HEK293 (cell line): Measurements from ENCODE around the gene AK6.

ENCODE experiments used
- EGR2 ChIP-seq: fragments of 450-650 bp; formaldehyde crosslinking; IDR thresholded peaks from 2 replicates; pipeline ENCODE4 v1.5.1; 2016; ENCODE audit warnings: low read depth, missing biosample characterization, missing genetic modification characterization
- HOXD13 ChIP-seq: sonication (generic); formaldehyde crosslinking; IDR thresholded peaks from 2 replicates; pipeline ENCODE4 v1.8.0; 2022; ENCODE audit warnings: missing genetic modification reagents, borderline replicate concordance
- KLF16 ChIP-seq: fragments of 450-650 bp; formaldehyde crosslinking; IDR thresholded peaks from 2 replicates; pipeline ENCODE4 v1.5.1; 2017; ENCODE audit warnings: missing biosample characterization, missing genetic modification characterization
- MEIS1 ChIP-seq: sonication (generic); formaldehyde crosslinking; IDR thresholded peaks from 2 replicates; pipeline ENCODE4 v1.8.1; 2022; ENCODE audit warnings: missing genetic modification reagents, mild to moderate bottlenecking, borderline replicate concordance
- MYNN ChIP-seq: fragments of 450-650 bp; formaldehyde crosslinking; IDR thresholded peaks from 2 replicates; pipeline ENCODE4 v1.5.1; 2016; ENCODE audit warnings: missing biosample characterization, missing genetic modification characterization, borderline replicate concordance
- OSR2 ChIP-seq: fragments of 450-650 bp; formaldehyde crosslinking; IDR thresholded peaks from 2 replicates; pipeline ENCODE4 v1.5.1; 2016; ENCODE audit warnings: missing biosample characterization, missing genetic modification characterization
- TCF7L2 ChIP-seq: IDR thresholded peaks from 2 replicates; pipeline ENCODE4 v1.6.1; 2011; ENCODE audit warnings: low read depth, mild to moderate bottlenecking, inconsistent platforms, low read length, moderate library complexity, borderline replicate concordance
- ZBTB17 ChIP-seq: fragments of 450-650 bp; formaldehyde crosslinking; IDR thresholded peaks from 2 replicates; pipeline ENCODE4 v1.5.1; 2016; ENCODE audit warnings: missing biosample characterization, missing genetic modification characterization
- ZFP3 ChIP-seq: fragments of 450-650 bp; formaldehyde crosslinking; IDR thresholded peaks from 2 replicates; pipeline ENCODE4 v1.5.1; 2016; ENCODE audit warnings: low read depth, missing biosample characterization, missing genetic modification characterization
- ZFP37 ChIP-seq: fragments of 450-650 bp; formaldehyde crosslinking; IDR thresholded peaks from 2 replicates; pipeline ENCODE4 v1.5.1; 2016; ENCODE audit warnings: missing biosample characterization, missing genetic modification characterization
- ZFP41 ChIP-seq: fragments of 450-650 bp; formaldehyde crosslinking; IDR thresholded peaks from 2 replicates; pipeline ENCODE4 v1.5.1; 2016; ENCODE audit warnings: missing biosample characterization, missing genetic modification characterization, borderline replicate concordance
- ZNF155 ChIP-seq: fragments of 450-650 bp; formaldehyde crosslinking; IDR thresholded peaks from 2 replicates; pipeline ENCODE4 v1.5.1; 2016; ENCODE audit warnings: missing biosample characterization, missing genetic modification characterization
- ZNF2 ChIP-seq: fragments of 450-650 bp; formaldehyde crosslinking; IDR thresholded peaks from 2 replicates; pipeline ENCODE4 v1.5.1; 2016; ENCODE audit warnings: missing biosample characterization, missing genetic modification characterization
- ZNF202 ChIP-seq: fragments of 450-650 bp; formaldehyde crosslinking; IDR thresholded peaks from 2 replicates; pipeline ENCODE4 v1.5.1; 2016; ENCODE audit warnings: missing biosample characterization, missing genetic modification characterization, borderline replicate concordance
- ZNF239 ChIP-seq: fragments of 450-650 bp; formaldehyde crosslinking; IDR thresholded peaks from 2 replicates; pipeline ENCODE4 v1.5.1; 2016; ENCODE audit warnings: missing biosample characterization, missing genetic modification characterization
- ZNF366 ChIP-seq: fragments of 450-650 bp; formaldehyde crosslinking; conservative IDR thresholded peaks from 2 replicates; pipeline ENCODE4 v1.5.1; 2016; ENCODE audit warnings: missing biosample characterization, missing genetic modification characterization
- ZNF37A ChIP-seq: fragments of 450-650 bp; IDR thresholded peaks from 2 replicates; pipeline ENCODE4 v1.5.1; 2018; ENCODE audit warnings: missing biosample characterization, missing genetic modification characterization
- ZNF391 ChIP-seq: fragments of 450-650 bp; formaldehyde crosslinking; IDR thresholded peaks from 2 replicates; pipeline ENCODE4 v1.5.1; 2016; ENCODE audit warnings: low read depth, missing biosample characterization, missing genetic modification characterization, borderline replicate concordance
- ZNF48 ChIP-seq: fragments of 450-650 bp; formaldehyde crosslinking; IDR thresholded peaks from 2 replicates; pipeline ENCODE4 v1.5.1; 2016; ENCODE audit warnings: missing biosample characterization, missing genetic modification characterization
- ZNF530 ChIP-seq: fragments of 450-650 bp; formaldehyde crosslinking; IDR thresholded peaks from 2 replicates; pipeline ENCODE4 v1.5.1; 2016; ENCODE audit warnings: low read depth, missing biosample characterization, missing genetic modification characterization
- ZNF549 ChIP-seq: fragments of 450-650 bp; IDR thresholded peaks from 2 replicates; pipeline ENCODE4 v1.5.1; 2018; ENCODE audit warnings: missing biosample characterization, missing genetic modification characterization, mild to moderate bottlenecking, inconsistent platforms, moderate library complexity
- ZNF654 ChIP-seq: fragments of 450-650 bp; formaldehyde crosslinking; IDR thresholded peaks from 2 replicates; pipeline ENCODE4 v1.5.1; 2016; ENCODE audit warnings: low read depth, missing biosample characterization, missing genetic modification characterization
- ZNF658 ChIP-seq: fragments of 450-650 bp; formaldehyde crosslinking; IDR thresholded peaks from 2 replicates; pipeline ENCODE4; 2016; ENCODE audit warnings: missing biosample characterization, missing genetic modification characterization
- ZNF664 ChIP-seq: fragments of 450-650 bp; formaldehyde crosslinking; IDR thresholded peaks from 2 replicates; pipeline ENCODE4 v1.5.1; 2016; ENCODE audit warnings: missing biosample characterization, missing genetic modification characterization
- ZNF785 ChIP-seq: fragments of 450-650 bp; formaldehyde crosslinking; IDR thresholded peaks from 2 replicates; pipeline ENCODE4 v1.5.1; 2016; ENCODE audit warnings: missing biosample characterization, missing genetic modification characterization
- ZNF791 ChIP-seq: fragments of 450-650 bp; formaldehyde crosslinking; IDR thresholded peaks from 2 replicates; pipeline ENCODE4 v1.5.1; 2016; ENCODE audit warnings: missing biosample characterization, missing genetic modification characterization
- TF ChIP-seq, protein P1 (sequence below): IDR thresholded peaks from 2 replicates; pipeline ENCODE4 v1.6.1; 2011; ENCODE audit warnings: mild to moderate bottlenecking, low read depth, low read length, borderline replicate concordance
- TF ChIP-seq, protein P2 (sequence below): fragments of 450-650 bp; formaldehyde crosslinking; IDR thresholded peaks from 2 replicates; pipeline ENCODE4 v1.5.1; 2016; ENCODE audit warnings: missing biosample characterization, missing genetic modification characterization, borderline replicate concordance
- TF ChIP-seq, protein P3 (sequence below): fragments of 450-650 bp; formaldehyde crosslinking; conservative IDR thresholded peaks from 2 replicates; pipeline ENCODE4 v1.5.1; 2016; ENCODE audit warnings: low read depth, missing biosample characterization, missing genetic modification characterization
- TF ChIP-seq, protein P4 (sequence below): fragments of 450-650 bp; formaldehyde crosslinking; IDR thresholded peaks from 2 replicates; pipeline ENCODE4 v1.5.1; 2016; ENCODE audit warnings: missing biosample characterization, missing genetic modification characterization
- TF ChIP-seq, protein P5 (sequence below): fragments of 450-650 bp; formaldehyde crosslinking; IDR thresholded peaks from 2 replicates; pipeline ENCODE4 v1.5.1; 2016; ENCODE audit warnings: missing biosample characterization, missing genetic modification characterization

Gene AK6

DNA sequence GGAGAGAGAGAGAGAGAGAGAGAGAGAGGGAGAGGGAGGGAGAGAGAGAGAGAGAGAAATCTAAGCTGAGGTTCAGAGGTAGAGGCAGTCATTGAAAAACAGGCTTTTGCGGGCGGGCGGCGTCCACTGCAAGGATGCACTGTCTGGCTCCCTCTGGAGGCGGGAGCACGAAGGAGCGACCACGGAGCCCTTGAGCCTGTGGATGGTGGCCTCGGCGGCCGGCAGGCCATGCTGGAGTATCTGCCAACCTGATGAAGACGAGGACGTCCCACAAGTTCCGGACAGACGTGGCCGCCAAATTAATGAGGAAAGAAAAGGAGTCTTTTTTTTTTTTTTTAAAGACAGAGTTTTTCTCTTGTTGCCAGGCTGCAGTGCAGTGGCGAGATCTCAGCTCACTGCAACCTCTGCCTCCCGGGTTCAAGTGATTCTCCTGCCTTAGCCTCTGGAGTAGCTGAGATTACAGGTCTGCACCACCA lies 34.5 kb downstream of the AK6 start (continued):
- TF ChIP-seq, protein P1, sequence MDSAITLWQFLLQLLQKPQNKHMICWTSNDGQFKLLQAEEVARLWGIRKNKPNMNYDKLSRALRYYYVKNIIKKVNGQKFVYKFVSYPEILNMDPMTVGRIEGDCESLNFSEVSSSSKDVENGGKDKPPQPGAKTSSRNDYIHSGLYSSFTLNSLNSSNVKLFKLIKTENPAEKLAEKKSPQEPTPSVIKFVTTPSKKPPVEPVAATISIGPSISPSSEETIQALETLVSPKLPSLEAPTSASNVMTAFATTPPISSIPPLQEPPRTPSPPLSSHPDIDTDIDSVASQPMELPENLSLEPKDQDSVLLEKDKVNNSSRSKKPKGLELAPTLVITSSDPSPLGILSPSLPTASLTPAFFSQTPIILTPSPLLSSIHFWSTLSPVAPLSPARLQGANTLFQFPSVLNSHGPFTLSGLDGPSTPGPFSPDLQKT: no peak
- TF ChIP-seq ZNF664 (tag by site-specific recombination) (no peak), MEIS1 (CRISPR knock-in tag) (no peak), ZNF37A (tag by site-specific recombination) (no peak), ZNF202 (tag by site-specific recombination) (no peak), ZNF366 (tag by site-specific recombination) (peak; percentile 82), ZNF239 (no peak), ZNF658 (tag by site-specific recombination) (no peak), ZNF785 (tag by site-specific recombination) (no peak), ZFP37 (tag by site-specific recombination) (no peak), ZFP41 (tag by site-specific recombination) (no peak), ZFP3 (tag by site-specific recombination) (no peak), ZNF549 (tag by site-specific recombination) (no peak), ZNF391 (no peak), ZNF2 (tag by site-specific recombination) (no peak), ZNF530 (tag by site-specific recombination) (no peak), MYNN (no peak), ZNF791 (tag by site-specific recombination) (no peak), ZNF654 (tag by site-specific recombination) (peak; percentile 55), HOXD13 (CRISPR knock-in tag) (no peak), ZBTB17 (tag by site-specific recombination) (peak; percentile 28; the same call in 1 of the 2 replicates), OSR2 (no peak), TCF7L2 (no peak), ZNF155 (no peak), EGR2 (tag by site-specific recombination) (no peak), ZNF48 (tag by site-specific recombination) (no peak), KLF16 (tag by site-specific recombination) (no peak)
- TF ChIP-seq, protein P2, sequence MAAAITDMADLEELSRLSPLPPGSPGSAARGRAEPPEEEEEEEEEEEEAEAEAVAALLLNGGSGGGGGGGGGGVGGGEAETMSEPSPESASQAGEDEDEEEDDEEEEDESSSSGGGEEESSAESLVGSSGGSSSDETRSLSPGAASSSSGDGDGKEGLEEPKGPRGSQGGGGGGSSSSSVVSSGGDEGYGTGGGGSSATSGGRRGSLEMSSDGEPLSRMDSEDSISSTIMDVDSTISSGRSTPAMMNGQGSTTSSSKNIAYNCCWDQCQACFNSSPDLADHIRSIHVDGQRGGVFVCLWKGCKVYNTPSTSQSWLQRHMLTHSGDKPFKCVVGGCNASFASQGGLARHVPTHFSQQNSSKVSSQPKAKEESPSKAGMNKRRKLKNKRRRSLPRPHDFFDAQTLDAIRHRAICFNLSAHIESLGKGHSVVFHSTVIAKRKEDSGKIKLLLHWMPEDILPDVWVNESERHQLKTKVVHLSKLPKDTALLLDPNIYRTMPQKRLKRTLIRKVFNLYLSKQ (tag by site-specific recombination): no peak
- TF ChIP-seq, protein P3, sequence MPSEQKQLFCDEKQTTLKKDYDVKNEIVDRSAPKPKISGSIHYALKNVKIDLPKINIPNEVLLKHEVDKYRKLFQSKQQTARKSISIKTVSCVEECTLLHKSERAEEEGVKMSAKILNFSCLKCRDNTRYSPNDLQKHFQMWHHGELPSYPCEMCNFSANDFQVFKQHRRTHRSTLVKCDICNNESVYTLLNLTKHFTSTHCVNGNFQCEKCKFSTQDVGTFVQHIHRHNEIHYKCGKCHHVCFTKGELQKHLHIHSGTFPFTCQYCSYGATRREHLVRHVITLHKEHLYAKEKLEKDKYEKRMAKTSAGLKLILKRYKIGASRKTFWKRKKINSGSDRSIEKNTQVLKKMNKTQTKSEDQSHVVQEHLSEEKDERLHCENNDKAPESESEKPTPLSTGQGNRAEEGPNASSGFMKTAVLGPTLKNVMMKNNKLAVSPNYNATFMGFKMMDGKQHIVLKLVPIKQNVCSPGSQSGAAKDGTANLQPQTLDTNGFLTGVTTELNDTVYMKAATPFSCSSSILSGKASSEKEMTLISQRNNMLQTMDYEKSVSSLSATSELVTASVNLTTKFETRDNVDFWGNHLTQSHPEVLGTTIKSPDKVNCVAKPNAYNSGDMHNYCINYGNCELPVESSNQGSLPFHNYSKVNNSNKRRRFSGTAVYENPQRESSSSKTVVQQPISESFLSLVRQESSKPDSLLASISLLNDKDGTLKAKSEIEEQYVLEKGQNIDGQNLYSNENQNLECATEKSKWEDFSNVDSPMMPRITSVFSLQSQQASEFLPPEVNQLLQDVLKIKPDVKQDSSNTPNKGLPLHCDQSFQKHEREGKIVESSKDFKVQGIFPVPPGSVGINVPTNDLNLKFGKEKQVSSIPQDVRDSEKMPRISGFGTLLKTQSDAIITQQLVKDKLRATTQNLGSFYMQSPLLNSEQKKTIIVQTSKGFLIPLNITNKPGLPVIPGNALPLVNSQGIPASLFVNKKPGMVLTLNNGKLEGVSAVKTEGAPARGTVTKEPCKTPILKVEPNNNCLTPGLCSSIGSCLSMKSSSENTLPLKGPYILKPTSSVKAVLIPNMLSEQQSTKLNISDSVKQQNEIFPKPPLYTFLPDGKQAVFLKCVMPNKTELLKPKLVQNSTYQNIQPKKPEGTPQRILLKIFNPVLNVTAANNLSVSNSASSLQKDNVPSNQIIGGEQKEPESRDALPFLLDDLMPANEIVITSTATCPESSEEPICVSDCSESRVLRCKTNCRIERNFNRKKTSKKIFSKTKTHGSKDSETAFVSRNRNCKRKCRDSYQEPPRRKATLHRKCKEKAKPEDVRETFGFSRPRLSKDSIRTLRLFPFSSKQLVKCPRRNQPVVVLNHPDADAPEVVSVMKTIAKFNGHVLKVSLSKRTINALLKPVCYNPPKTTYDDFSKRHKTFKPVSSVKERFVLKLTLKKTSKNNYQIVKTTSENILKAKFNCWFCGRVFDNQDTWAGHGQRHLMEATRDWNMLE (tag by site-specific recombination): no peak
- TF ChIP-seq, protein P4, sequence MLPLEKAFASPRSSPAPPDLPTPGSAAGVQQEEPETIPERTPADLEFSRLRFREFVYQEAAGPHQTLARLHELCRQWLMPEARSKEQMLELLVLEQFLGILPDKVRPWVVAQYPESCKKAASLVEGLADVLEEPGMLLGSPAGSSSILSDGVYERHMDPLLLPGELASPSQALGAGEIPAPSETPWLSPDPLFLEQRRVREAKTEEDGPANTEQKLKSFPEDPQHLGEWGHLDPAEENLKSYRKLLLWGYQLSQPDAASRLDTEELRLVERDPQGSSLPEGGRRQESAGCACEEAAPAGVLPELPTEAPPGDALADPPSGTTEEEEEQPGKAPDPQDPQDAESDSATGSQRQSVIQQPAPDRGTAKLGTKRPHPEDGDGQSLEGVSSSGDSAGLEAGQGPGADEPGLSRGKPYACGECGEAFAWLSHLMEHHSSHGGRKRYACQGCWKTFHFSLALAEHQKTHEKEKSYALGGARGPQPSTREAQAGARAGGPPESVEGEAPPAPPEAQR (tag by site-specific recombination): no peak
- TF ChIP-seq, protein P5, sequence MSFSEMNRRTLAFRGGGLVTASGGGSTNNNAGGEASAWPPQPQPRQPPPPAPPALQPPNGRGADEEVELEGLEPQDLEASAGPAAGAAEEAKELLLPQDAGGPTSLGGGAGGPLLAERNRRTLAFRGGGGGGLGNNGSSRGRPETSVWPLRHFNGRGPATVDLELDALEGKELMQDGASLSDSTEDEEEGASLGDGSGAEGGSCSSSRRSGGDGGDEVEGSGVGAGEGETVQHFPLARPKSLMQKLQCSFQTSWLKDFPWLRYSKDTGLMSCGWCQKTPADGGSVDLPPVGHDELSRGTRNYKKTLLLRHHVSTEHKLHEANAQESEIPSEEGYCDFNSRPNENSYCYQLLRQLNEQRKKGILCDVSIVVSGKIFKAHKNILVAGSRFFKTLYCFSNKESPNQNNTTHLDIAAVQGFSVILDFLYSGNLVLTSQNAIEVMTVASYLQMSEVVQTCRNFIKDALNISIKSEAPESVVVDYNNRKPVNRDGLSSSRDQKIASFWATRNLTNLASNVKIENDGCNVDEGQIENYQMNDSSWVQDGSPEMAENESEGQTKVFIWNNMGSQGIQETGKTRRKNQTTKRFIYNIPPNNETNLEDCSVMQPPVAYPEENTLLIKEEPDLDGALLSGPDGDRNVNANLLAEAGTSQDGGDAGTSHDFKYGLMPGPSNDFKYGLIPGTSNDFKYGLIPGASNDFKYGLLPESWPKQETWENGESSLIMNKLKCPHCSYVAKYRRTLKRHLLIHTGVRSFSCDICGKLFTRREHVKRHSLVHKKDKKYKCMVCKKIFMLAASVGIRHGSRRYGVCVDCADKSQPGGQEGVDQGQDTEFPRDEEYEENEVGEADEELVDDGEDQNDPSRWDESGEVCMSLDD (tag by site-specific recombination): no peak
